Liver (tissue), 9 donors: ENCODE measurements around the gene TAPT1. TPM values are rescaled to one million over a fixed set of nuclear protein-coding genes. Genes with fewer than 3 reads are reported as not detected.

Source experiments
- DNase-seq: peaks from one replicate; pipeline ENCODE4 v3.0.0-alpha.2; 2017; ENCODE audit warnings: low spot score
- H3K27ac ChIP-seq, 2 donors: one replicate each; pipeline ENCODE4 v1.7.0; 2013; ENCODE audit warnings: inconsistent platforms in 2 of 2, low read length in 2 of 2, control low read depth in 1 of 2, low read depth in 1 of 2, mild to moderate bottlenecking in 1 of 2
- H3K27me3 ChIP-seq, 4 donors: one replicate each; pipeline versions ENCODE4 v1.6.1 to v1.7.0; 2013; ENCODE audit warnings: low read length in 3 of 4, inconsistent platforms in 1 of 4, mild to moderate bottlenecking in 1 of 4, moderate library complexity in 1 of 4; ENCODE audit not compliant: control insufficient read depth in 4 of 4, insufficient read depth in 4 of 4
- H3K36me3 ChIP-seq, 4 donors: one replicate each; pipeline versions ENCODE4 v1.6.1 to v1.7.0; 2013; ENCODE audit warnings: low read length in 3 of 4, mild to moderate bottlenecking in 3 of 4, low read depth in 1 of 4, moderate library complexity in 1 of 4; ENCODE audit not compliant: control insufficient read depth in 4 of 4, insufficient read depth in 3 of 4
- H3K4me1 ChIP-seq, 4 donors: one replicate each; pipeline versions ENCODE4 v1.6.1 to v1.7.0; 2013; ENCODE audit warnings: low read length in 3 of 4, mild to moderate bottlenecking in 3 of 4, moderate library complexity in 1 of 4; ENCODE audit not compliant: control insufficient read depth in 4 of 4, insufficient read depth in 4 of 4
- H3K4me3 ChIP-seq, 3 donors: one replicate each; pipeline versions ENCODE4 v1.6.1 to v1.7.0; 2013; ENCODE audit warnings: low read length in 3 of 3, control low read depth in 1 of 3, low read depth in 1 of 3, mild to moderate bottlenecking in 1 of 3
- H3K9ac ChIP-seq, 2 donors: one replicate each; pipeline ENCODE4 v1.7.0; 2013; ENCODE audit warnings: low read length in 2 of 2, mild to moderate bottlenecking in 2 of 2, moderate library complexity in 2 of 2, control low read depth in 1 of 2, low read depth in 1 of 2
- H3K9me3 ChIP-seq, 4 donors: one replicate each; pipeline versions ENCODE4 v1.6.1 to v1.7.0; 2013; ENCODE audit warnings: low read length in 3 of 4; ENCODE audit not compliant: control insufficient read depth in 4 of 4
- ATF3 ChIP-seq: IDR thresholded peaks from 2 replicates; pipeline ENCODE4 v1.6.1; 2016; ENCODE audit warnings: antibody characterized with exemption
- EGR1 ChIP-seq, 2 donors: IDR thresholded peaks; 2 replicates each; pipeline ENCODE4 v1.6.1; 2016 to 2018; ENCODE audit warnings: antibody characterized with exemption in 2 of 2, low read depth in 2 of 2
- FOXA1 ChIP-seq: IDR thresholded peaks from 2 replicates; pipeline ENCODE4 v1.6.1; 2016; ENCODE audit warnings: antibody characterized with exemption
- FOXA2 ChIP-seq: IDR thresholded peaks from 2 replicates; pipeline ENCODE4 v1.6.1; 2016; ENCODE audit warnings: antibody characterized with exemption
- GABPA ChIP-seq, 2 donors: IDR thresholded peaks in 1 of 2; conservative IDR thresholded peaks in 1 of 2; 2 replicates each; pipeline ENCODE4 v1.6.1; 2016; ENCODE audit warnings: antibody characterized with exemption in 2 of 2, mild to moderate bottlenecking in 1 of 2, moderate library complexity in 1 of 2
- HNF4A ChIP-seq, 2 donors: conservative IDR thresholded peaks; 2 replicates each; pipeline ENCODE4 v1.6.1; 2016; ENCODE audit warnings: antibody characterized with exemption in 2 of 2, mild to moderate bottlenecking in 2 of 2
- HNF4G ChIP-seq: IDR thresholded peaks from 2 replicates; pipeline ENCODE4 v1.6.1; 2016; ENCODE audit warnings: antibody characterized with exemption
- JUND ChIP-seq, 2 donors: IDR thresholded peaks; 2 replicates each; pipeline ENCODE4 v1.6.1; 2016; ENCODE audit warnings: antibody characterized with exemption in 2 of 2
- NR2F2 ChIP-seq: IDR thresholded peaks from 2 replicates; pipeline ENCODE4 v1.6.1; 2016; ENCODE audit warnings: antibody characterized with exemption
- RAD21 ChIP-seq, 2 donors: IDR thresholded peaks; 2 replicates each; pipeline ENCODE4 v1.6.1; 2016; ENCODE audit warnings: antibody characterized with exemption in 2 of 2, mild to moderate bottlenecking in 2 of 2
- REST ChIP-seq: IDR thresholded peaks from 2 replicates; pipeline ENCODE4 v1.6.1; 2016; ENCODE audit warnings: antibody characterized with exemption, mild to moderate bottlenecking
- RXRA ChIP-seq, 2 donors: IDR thresholded peaks; 2 replicates each; pipeline ENCODE4 v1.6.1; 2017 to 2018; ENCODE audit warnings: antibody characterized with exemption in 2 of 2, mild to moderate bottlenecking in 1 of 2
- SP1 ChIP-seq: IDR thresholded peaks from 2 replicates; pipeline ENCODE4 v1.6.1; 2018; ENCODE audit warnings: antibody characterized with exemption, mild to moderate bottlenecking
- YY1 ChIP-seq: IDR thresholded peaks from 2 replicates; pipeline ENCODE4 v1.6.1; 2016; ENCODE audit warnings: antibody characterized with exemption, mild to moderate bottlenecking
- ZBTB33 ChIP-seq: IDR thresholded peaks from 2 replicates; pipeline ENCODE4 v1.6.1; 2016; ENCODE audit warnings: antibody characterized with exemption
- WGBS: extraction: QIAGEN DNeasy Blood & Tissue Kit; methylation state at CpG from one replicate; pipeline ENCODE4 v1.1.7; 2013; 5-methylcytosine and 5-hydroxymethylcytosine counted together
- polyA plus RNA-seq, 2 donors: library from polyadenylated mRNA; stranded (reverse) in 1 of 2; unstranded in 1 of 2; fragments of 200-250 nt in 1 of 2; fragments of >200 nt in 1 of 2; fragmentation: Nextera tagmentation in 1 of 2; extraction: Ambion mirVana in 1 of 2; gene quantifications; one replicate each; pipeline versions ENCODE4 v1.2.1 to v1.2.3, GENCODE V29; 2013 to 2015
- total RNA-seq, 2 donors: library from RNA; depleted of rRNA; stranded (reverse); fragments of >200 nt; gene quantifications; one replicate each; pipeline ENCODE4 v1.2.3, GENCODE V29; 2014
- donor health status: healthy.
- donor health status: healthy.
- donor health status: healthy.
- donor health status: healthy.
- donor health status: healthy.

TAPT1 gene
- total and polyA plus RNA-seq, 4 donors, result 12.2 to 53.7 (median 22.1) TPM

- Histone ChIP-seq H3K9me3 (no peaks in the 10 kb centered on the region), H3K27ac (no peak overlapping the region), H3K4me3 (no peak overlapping the region), H3K4me1 (peaks cover 2 to 17% (median 5%) of the 10 kb centered on the region in 4 donors), H3K9ac (no peak overlapping the region), H3K36me3 (peaks cover 0 to 5% (median under 1%) of the 10 kb centered on the region in 4 donors), H3K27me3 (no peaks in the 10 kb centered on the region)
- TF ChIP-seq ZBTB33 (no peak), FOXA2 (no peak), RXRA (IDR thresholded peaks at IDR 0.05) (no peak), JUND (IDR thresholded peaks at IDR 0.05) (no peak), HNF4A (conservative IDR thresholded peaks at IDR 0.05) (no peak), REST (no peak)
- 88% methylated on average over 3 of the region's 3 CpGs for WGBS
- DNase-seq, result no peak
These were observed 21.8 kb downstream of the TAPT1 start for GRCh38 chr4:16204505-16204904.

- H3K9ac ChIP-seq, result no peak overlapping the region
- H3K4me3 ChIP-seq, result no peak overlapping the region
- TF ChIP-seq GABPA (IDR thresholded peaks at IDR 0.05 in 1 of 2, conservative IDR thresholded peaks at IDR 0.05 in 1 of 2), result no peak
- TF ChIP-seq EGR1 (IDR thresholded peaks at IDR 0.05; ENCODE audit: low read depth in 2 of 2), result no peak
- no peak for TF ChIP-seq NR2F2
- no peak for TF ChIP-seq SP1
- no peak for TF ChIP-seq RXRA (IDR thresholded peaks at IDR 0.05)
- TF ChIP-seq REST, result no peak
- TF ChIP-seq JUND (IDR thresholded peaks at IDR 0.05), result no peak
- no peak for TF ChIP-seq FOXA1
- no peak for TF ChIP-seq RAD21 (IDR thresholded peaks at IDR 0.05)
- no peak for TF ChIP-seq ATF3
- no peak for TF ChIP-seq HNF4G
- TF ChIP-seq YY1, result no peak
- no peak for TF ChIP-seq HNF4A (conservative IDR thresholded peaks at IDR 0.05)
- no peak for DNase-seq
- H3K4me1 ChIP-seq, result peaks cover 2 to 14% (median 5%) of the 10 kb centered on the region in 4 donors
- H3K27ac ChIP-seq, result no peak overlapping the region
- no peaks in the 10 kb centered on the region for H3K9me3 ChIP-seq
- H3K36me3 ChIP-seq, result peaks cover 0 to 5% (median under 1%) of the 10 kb centered on the region in 4 donors
- WGBS, result 94% methylated on average over 2 of the region's 2 CpGs
- no peaks in the 10 kb centered on the region for H3K27me3 ChIP-seq
These were observed 23.2 kb downstream of the TAPT1 start for GRCh38 chr4:16203083-16203482.
